Lower leg skin (tissue), 4 donors: ENCODE results near the gene RACK1. TPM values are rescaled to one million over a fixed set of nuclear protein-coding genes. Genes with fewer than 3 reads are reported as not detected.

Experiments
- DNase-seq, 2 donors: peaks; one replicate each; pipeline ENCODE4 v3.0.0-alpha.2; 2019; ENCODE audit warnings: low spot score in 2 of 2
- H3K4me3 ChIP-seq: fragments of 200-600 bp; sonication (generic); 2 replicates; pipeline ENCODE4 v1.5.1; 2017; ENCODE audit warnings: mild to moderate bottlenecking, low read depth; ENCODE audit not compliant: poor library complexity, severe bottlenecking
- CTCF ChIP-seq, 3 donors: fragments of 450-650 bp; IDR thresholded peaks; one replicate each; pipeline ENCODE4 v1.5.1; 2016; ENCODE audit warnings: antibody characterized with exemption in 3 of 3, mild to moderate bottlenecking in 3 of 3, moderate library complexity in 2 of 3
- POLR2A ChIP-seq, 2 donors: fragments of 450-650 bp; IDR thresholded peaks; one replicate each; pipeline ENCODE4 v1.6.1; 2016 to 2017; ENCODE audit warnings: antibody characterized with exemption in 2 of 2, mild to moderate bottlenecking in 1 of 2, moderate library complexity in 1 of 2
- WGBS, 2 donors: methylation state at CpG; one replicate each; pipeline ENCODE4 v1.1.5; 2018; 5-methylcytosine and 5-hydroxymethylcytosine counted together
- intact Hi-C: fragments of 100-400 bp; cut with DNase I; formaldehyde crosslinking; loops from one replicate; pipeline ENCODE4 v1.15.0; 2023; ENCODE audit warnings: low total_unique reads
- total RNA-seq, 4 donors: library from RNA; depleted of rRNA; stranded (reverse); fragments of >200 nt; gene quantifications; one replicate each; pipeline ENCODE4 v1.1.0, GENCODE V29; 2016

The RACK1 gene
- total RNA-seq, 4 donors from 2014 or later: 3,064 to 4,085 (median 3,503) TPM

GRCh38 chr5:181203777-181204112 lies 40.0 kb downstream of the RACK1 start:
- WGBS, 2 donors: 6 to 10% methylated on average over 16 to 17 of the region's 17 CpGs
- intact Hi-C loops: no loop called here
- H3K4me3 ChIP-seq: peak overlapping the region; percentile 35
- TF ChIP-seq POLR2A (IDR thresholded peaks at IDR 0.05) (no peak), CTCF (IDR thresholded peaks at IDR 0.05) (no peak)
- no peak for DNase-seq

- DNase-seq: no peak
- intact Hi-C loops: no loop called here
- TF ChIP-seq POLR2A (IDR thresholded peaks at IDR 0.05) (no peak), CTCF (IDR thresholded peaks at IDR 0.05) (no peak)
- H3K4me3 ChIP-seq: no peak overlapping the region
- WGBS, 2 donors: 32 to 43% methylated on average over 11 of the region's 11 CpGs
These were observed 40.5 kb downstream of the RACK1 start for GRCh38 chr5:181203093-181203711.

GRCh38 chr5:181200816-181201215 lies 42.9 kb downstream of the RACK1 start:
- no peak for DNase-seq
- H3K4me3 ChIP-seq: no peak overlapping the region
- 84 to 88% methylated on average over 4 of the region's 4 CpGs for WGBS, 2 donors
- TF ChIP-seq POLR2A (IDR thresholded peaks at IDR 0.05) (no peak), CTCF (IDR thresholded peaks at IDR 0.05) (no peak)
- intact Hi-C loops: no loop called here

- no peak overlapping the region for H3K4me3 ChIP-seq
- 80 to 86% methylated on average over 12 of the region's 12 CpGs for WGBS, 2 donors
- no peak for DNase-seq
- TF ChIP-seq POLR2A (IDR thresholded peaks at IDR 0.05) (no peak), CTCF (IDR thresholded peaks at IDR 0.05) (no peak)
- intact Hi-C loops: no loop called here
These were observed 43.6 kb downstream of the RACK1 start for GRCh38 chr5:181199881-181200638.

- 78 to 81% methylated on average over 9 of the region's 9 CpGs for WGBS, 2 donors
- H3K4me3 ChIP-seq: no peak overlapping the region
- TF ChIP-seq CTCF (IDR thresholded peaks at IDR 0.05): no peak
- TF ChIP-seq POLR2A (IDR thresholded peaks at IDR 0.05): no peak
- DNase-seq: no peak
- intact Hi-C loops: no loop called here
These were observed 44.7 kb downstream of the RACK1 start for GRCh38 chr5:181198905-181199519.
